ENCODE results near the gene ZNF660.

- TF ChIP-seq POLR2A (IDR thresholded peaks at IDR 0.05) (no peak), CTCF (IDR thresholded peaks at IDR 0.05) (no peak), POLR2AphosphoS5 (IDR thresholded peaks at IDR 0.05) (no peak)
Measured at GRCh38 chr3:44612678-44613077, 27.9 kb downstream of the ZNF660 start.

All from gastroesophageal sphincter (tissue), 3 donors.